ENCODE results near the gene PRKCA.

PRKCA gene

GRCh38 chr17:66752411-66752810 lies 450.0 kb downstream of the PRKCA start:
- DNase-seq (ENCODE audit: low read depth) = no peak
- TF ChIP-seq POLR2A (IDR thresholded peaks at IDR 0.05; ENCODE audit: extremely low read depth, insufficient read length) (no peak), CTCF (IDR thresholded peaks at IDR 0.05; ENCODE audit: low read depth, low read length) (no peak), MYC (IDR thresholded peaks at IDR 0.05; ENCODE audit: low read depth, low read length) (no peak), MAX (IDR thresholded peaks at IDR 0.05; ENCODE audit: low read depth, low read length) (no peak)
- no peak overlapping the region for H3K4me3 ChIP-seq (ENCODE audit: low read depth, low read length)

GRCh38 chr17:66753126-66753920 lies 450.9 kb downstream of the PRKCA start:
- TF ChIP-seq MAX (IDR thresholded peaks at IDR 0.05; ENCODE audit: low read depth, low read length) = no peak
- no peak for TF ChIP-seq MYC (IDR thresholded peaks at IDR 0.05; ENCODE audit: low read depth, low read length)
- no peak for TF ChIP-seq CTCF (IDR thresholded peaks at IDR 0.05; ENCODE audit: low read depth, low read length)
- no peak for TF ChIP-seq POLR2A (IDR thresholded peaks at IDR 0.05; ENCODE audit: extremely low read depth, insufficient read length)
- DNase-seq (ENCODE audit: low read depth) = no peak
- H3K4me3 ChIP-seq (ENCODE audit: low read depth, low read length) = no peak overlapping the region

- no peak overlapping the region for H3K4me3 ChIP-seq (ENCODE audit: low read depth, low read length)
- DNase-seq (ENCODE audit: low read depth) = no peak
- TF ChIP-seq MYC (IDR thresholded peaks at IDR 0.05; ENCODE audit: low read depth, low read length) (no peak), MAX (IDR thresholded peaks at IDR 0.05; ENCODE audit: low read depth, low read length) (no peak), CTCF (IDR thresholded peaks at IDR 0.05; ENCODE audit: low read depth, low read length) (no peak), POLR2A (IDR thresholded peaks at IDR 0.05; ENCODE audit: extremely low read depth, insufficient read length) (no peak)
These were observed 452.9 kb downstream of the PRKCA start for GRCh38 chr17:66755101-66755943.

GRCh38 chr17:66755944-66756290 lies 453.5 kb downstream of the PRKCA start:
- H3K4me3 ChIP-seq (ENCODE audit: low read depth, low read length) = no peak overlapping the region
- TF ChIP-seq CTCF (IDR thresholded peaks at IDR 0.05; ENCODE audit: low read depth, low read length) (no peak), MYC (IDR thresholded peaks at IDR 0.05; ENCODE audit: low read depth, low read length) (no peak), POLR2A (IDR thresholded peaks at IDR 0.05; ENCODE audit: extremely low read depth, insufficient read length) (no peak), MAX (IDR thresholded peaks at IDR 0.05; ENCODE audit: low read depth, low read length) (no peak)
- no peak for DNase-seq (ENCODE audit: low read depth)

GRCh38 chr17:66760324-66760723 lies 457.9 kb downstream of the PRKCA start:
- H3K4me3 ChIP-seq (ENCODE audit: low read depth, low read length) = no peak overlapping the region
- DNase-seq (ENCODE audit: low read depth) = no peak
- TF ChIP-seq MAX (IDR thresholded peaks at IDR 0.05; ENCODE audit: low read depth, low read length) (no peak), MYC (IDR thresholded peaks at IDR 0.05; ENCODE audit: low read depth, low read length) (no peak), CTCF (IDR thresholded peaks at IDR 0.05; ENCODE audit: low read depth, low read length) (no peak), POLR2A (IDR thresholded peaks at IDR 0.05; ENCODE audit: extremely low read depth, insufficient read length) (no peak)

All from NB4 (cell line).